Upper lobe of left lung (tissue), 4 donors: ENCODE data around the gene CREG1.

Source experiments
- CTCF ChIP-seq, 6 experiments: fragments of 450-650 bp in 4 of 6; fragments of 200-600 bp in 2 of 6; sonication (generic) in 2 of 6; IDR thresholded peaks; one replicate each; pipeline ENCODE4 v1.5.1; 2016 to 2019; ENCODE audit warnings: antibody characterized with exemption in 6 of 6
- EP300 ChIP-seq, 4 donors: sonication (generic); formaldehyde crosslinking; IDR thresholded peaks; one replicate each; pipeline ENCODE4 v1.5.1; 2017; ENCODE audit warnings: antibody characterized with exemption in 4 of 4, control low read depth in 2 of 4
- POLR2AphosphoS5 ChIP-seq, 2 donors: sonication (generic); formaldehyde crosslinking; IDR thresholded peaks; one replicate each; pipeline ENCODE4 v1.5.1; 2017; ENCODE audit warnings: antibody characterized with exemption in 2 of 2

DNA sequence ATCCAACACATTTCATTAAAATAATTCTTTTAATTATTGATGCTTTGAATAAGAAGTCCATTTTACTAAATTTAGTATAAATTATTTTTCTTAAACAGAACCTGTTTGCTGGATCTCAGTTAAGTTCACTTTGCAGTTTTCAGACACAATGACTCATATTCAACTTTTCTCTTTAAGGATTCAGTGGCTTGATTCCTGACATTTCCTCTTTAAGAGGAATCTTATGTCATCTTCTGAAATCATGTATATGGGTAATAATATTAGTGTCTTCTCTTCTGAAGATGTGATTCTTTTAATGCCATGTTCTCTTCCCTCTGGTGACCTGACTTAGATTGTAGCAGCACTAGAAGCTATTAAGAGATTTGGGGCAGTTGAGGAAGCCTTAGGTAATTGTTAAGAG is 12.6 kb downstream of the CREG1 start:
- TF ChIP-seq CTCF (IDR thresholded peaks at IDR 0.05), result no peak
- no peak for TF ChIP-seq POLR2AphosphoS5 (IDR thresholded peaks at IDR 0.05)
- no peak for TF ChIP-seq EP300 (IDR thresholded peaks at IDR 0.05)
